ENCODE data around the gene SORCS2.

The SORCS2 gene

DNA sequence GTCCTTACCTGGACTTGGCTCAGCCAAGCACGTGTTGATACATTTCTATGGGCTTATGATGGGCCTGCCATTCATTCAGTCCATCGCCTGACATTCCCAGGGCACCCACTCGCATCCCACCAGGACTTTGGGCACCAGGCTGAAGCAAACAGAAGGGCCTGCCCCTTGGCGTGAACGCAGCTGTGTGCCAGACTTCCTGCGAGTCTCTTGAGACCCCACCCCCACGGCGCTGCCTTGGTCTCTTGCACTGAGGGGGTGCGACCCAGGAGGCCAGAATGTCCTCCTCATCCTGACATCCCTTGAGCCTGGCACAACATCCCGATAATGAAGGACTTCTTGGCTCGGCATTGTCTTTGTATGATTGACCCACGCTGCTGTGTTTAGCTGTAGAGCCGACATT, 243.9 kb downstream of the SORCS2 start:
- no peak for DNase-seq (ENCODE audit: low spot score)
- TF ChIP-seq, protein P1, sequence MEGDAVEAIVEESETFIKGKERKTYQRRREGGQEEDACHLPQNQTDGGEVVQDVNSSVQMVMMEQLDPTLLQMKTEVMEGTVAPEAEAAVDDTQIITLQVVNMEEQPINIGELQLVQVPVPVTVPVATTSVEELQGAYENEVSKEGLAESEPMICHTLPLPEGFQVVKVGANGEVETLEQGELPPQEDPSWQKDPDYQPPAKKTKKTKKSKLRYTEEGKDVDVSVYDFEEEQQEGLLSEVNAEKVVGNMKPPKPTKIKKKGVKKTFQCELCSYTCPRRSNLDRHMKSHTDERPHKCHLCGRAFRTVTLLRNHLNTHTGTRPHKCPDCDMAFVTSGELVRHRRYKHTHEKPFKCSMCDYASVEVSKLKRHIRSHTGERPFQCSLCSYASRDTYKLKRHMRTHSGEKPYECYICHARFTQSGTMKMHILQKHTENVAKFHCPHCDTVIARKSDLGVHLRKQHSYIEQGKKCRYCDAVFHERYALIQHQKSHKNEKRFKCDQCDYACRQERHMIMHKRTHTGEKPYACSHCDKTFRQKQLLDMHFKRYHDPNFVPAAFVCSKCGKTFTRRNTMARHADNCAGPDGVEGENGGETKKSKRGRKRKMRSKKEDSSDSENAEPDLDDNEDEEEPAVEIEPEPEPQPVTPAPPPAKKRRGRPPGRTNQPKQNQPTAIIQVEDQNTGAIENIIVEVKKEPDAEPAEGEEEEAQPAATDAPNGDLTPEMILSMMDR (IDR thresholded peaks at IDR 0.05; ENCODE audit: extremely low read depth, missing control alignments): no peak

DNA sequence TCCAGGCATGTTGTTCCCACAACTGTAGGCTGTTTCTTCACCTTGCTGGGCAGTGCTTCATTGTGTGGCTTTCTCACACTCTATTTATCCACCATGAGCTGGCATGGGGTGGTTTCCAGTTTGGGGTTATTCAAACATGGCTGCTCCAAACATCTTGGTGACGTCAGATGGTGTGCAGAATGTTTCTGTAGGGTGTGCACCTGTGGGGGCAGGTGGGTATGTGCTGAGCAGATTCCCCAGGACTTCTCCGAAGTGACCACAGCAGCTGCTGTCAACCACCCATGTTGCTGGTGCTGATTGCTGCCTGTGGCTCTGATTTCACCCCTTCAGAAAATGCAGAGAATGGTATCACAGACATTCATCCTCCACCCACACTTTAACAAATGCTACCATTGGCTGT, 247.4 kb downstream of the SORCS2 start:
- no peak for DNase-seq (ENCODE audit: low spot score)
- TF ChIP-seq, protein P1 (IDR thresholded peaks at IDR 0.05; ENCODE audit: extremely low read depth, missing control alignments): no peak

DNA sequence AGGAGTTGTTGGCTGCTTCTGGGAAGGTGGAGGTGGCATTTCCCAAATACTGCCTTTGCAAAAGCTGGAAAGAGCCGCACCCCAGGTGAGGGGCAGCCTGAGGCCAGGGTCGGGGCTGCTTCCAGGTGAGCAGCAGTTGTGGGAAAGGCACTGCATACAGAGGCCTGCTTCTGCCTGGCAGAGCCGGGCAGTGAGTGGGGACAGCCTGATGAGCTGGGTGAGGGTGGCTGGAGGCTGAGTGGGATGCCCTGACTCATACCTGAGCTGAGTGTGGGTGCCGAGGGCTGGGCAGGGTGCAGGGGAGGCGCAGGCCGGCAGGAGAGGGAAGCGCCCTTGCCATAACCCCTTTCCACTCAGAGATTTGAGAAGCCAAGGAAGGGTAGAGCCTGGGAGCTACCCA, 248.9 kb downstream of the SORCS2 start:
- TF ChIP-seq, protein P1 (IDR thresholded peaks at IDR 0.05; ENCODE audit: extremely low read depth, missing control alignments): no peak
- DNase-seq (ENCODE audit: low spot score): no peak

DNA sequence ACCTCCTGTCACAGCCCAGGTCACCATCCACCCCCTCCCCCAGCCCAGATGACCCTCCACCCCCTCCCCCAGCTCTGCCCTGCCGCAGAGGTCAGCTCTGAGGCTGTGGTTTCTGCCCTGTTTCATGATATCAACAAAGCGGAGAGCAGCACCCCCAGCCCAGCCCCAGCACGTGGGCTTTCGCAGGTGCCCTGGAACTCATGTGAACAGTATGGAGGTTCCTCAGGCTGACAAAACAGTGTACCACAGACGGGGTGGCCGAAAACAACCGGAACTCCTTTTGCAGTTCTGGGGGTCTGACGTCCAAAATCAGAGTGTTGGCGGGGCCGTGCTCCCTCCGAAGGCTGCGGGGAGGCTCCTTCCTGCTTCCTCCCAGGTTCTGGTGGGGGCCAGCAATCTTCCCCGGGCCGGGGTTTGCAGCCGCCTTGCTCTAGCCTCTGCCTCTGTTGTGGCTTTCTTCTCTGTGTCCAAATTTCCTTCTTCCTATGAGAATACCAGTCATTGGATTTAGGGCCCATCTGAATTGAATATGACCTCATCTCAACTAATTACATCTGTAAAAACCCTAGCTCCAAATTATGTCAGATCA, 250.3 kb downstream of the SORCS2 start:
- TF ChIP-seq, protein P1 (IDR thresholded peaks at IDR 0.05; ENCODE audit: extremely low read depth, missing control alignments): no peak
- no peak for DNase-seq (ENCODE audit: low spot score)

DNA sequence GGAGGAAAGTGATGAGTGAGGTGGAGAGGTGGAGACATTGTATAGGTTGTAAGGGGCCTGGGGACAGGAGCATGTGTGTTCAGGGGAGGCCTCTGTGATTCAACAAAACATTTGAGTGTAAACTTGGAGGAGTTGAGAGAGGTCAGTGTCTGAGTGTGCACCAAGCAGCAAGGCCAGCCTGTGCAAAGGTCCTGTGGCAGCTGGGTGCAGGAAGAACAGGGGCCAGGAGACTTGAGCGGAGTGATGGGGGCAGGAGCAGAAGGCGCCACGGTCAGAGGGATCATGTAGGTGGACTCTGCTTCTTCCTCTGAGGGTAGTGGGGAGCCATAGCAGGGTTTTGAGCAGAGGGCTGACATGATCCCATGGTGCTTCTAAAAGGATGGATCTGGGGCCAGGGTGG, 252.0 kb downstream of the SORCS2 start:
- TF ChIP-seq, protein P1 (IDR thresholded peaks at IDR 0.05; ENCODE audit: extremely low read depth, missing control alignments): no peak
- DNase-seq (ENCODE audit: low spot score): no peak

DNA sequence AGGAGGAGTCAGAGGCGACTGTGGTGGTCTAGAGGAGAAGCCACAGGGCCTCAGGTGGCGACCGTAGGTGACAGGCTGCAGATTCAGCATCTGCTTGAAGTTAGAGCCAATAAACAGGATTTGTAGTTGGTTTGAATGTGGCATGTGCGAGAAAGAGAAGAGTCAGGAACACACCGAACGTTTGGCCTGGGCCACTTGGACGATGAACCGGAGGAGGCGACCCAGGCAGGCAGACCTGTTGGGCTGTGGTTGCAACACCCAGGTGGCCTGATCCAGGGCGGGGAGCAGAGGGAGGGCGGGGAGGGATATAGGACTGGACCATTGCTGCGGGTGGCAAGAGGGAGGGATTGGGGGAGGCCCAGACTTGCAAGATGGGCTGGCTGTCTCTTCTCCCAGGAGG, 252.4 kb downstream of the SORCS2 start:
- TF ChIP-seq, protein P1 (IDR thresholded peaks at IDR 0.05; ENCODE audit: extremely low read depth, missing control alignments): no peak
- no peak for DNase-seq (ENCODE audit: low spot score)

DNA sequence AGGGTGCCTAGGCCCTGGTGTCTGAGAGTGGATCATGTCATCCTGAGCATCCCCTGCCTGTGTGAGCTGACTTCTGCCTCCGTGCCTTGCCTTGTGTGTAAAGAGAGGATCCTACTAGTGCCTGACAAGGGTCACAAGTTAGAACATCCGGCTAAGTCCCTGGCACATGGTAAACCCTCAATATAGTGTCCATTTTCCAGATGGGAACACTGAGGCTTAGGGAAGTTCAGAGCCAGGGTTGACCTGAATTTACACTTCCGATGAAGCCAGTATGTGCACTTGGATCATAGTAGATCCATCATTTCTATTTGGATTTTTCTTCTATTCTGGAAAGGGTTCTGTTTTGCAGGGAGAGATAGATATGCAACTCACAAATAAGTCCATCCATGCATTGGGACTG, 254.9 kb downstream of the SORCS2 start:
- TF ChIP-seq, protein P1 (IDR thresholded peaks at IDR 0.05; ENCODE audit: extremely low read depth, missing control alignments): no peak
- DNase-seq (ENCODE audit: low spot score): no peak

Data from GM20000 (cell line).